Right lobe of liver (tissue), 6 donors: ENCODE data around the gene PCSK9. TPM values are rescaled to one million over a fixed set of nuclear protein-coding genes. Genes with fewer than 3 reads are reported as not detected.

Experiments used
- ATAC-seq, 4 donors: fragments of 200-7000 bp; cut with Tn5 transposase; one replicate each; pipeline ENCODE4 v1.9.1; 2020; ENCODE audit warnings: mild to moderate bottlenecking in 4 of 4, moderate library complexity in 4 of 4
- DNase-seq, 3 donors: peaks; one replicate each; pipeline ENCODE4 v3.0.0-alpha.2; 2020
- H3K27ac ChIP-seq, 3 donors: fragments of 200-600 bp; one replicate each; pipeline ENCODE4 v1.8.0; 2022
- H3K27me3 ChIP-seq, 2 donors: fragments of 200-600 bp; one replicate each; pipeline ENCODE4 v1.8.0; 2022
- H3K36me3 ChIP-seq, 4 donors: fragments of 200-600 bp; sonication (generic) in 1 of 4; one replicate each; pipeline versions ENCODE4 v1.5.1 to v1.8.0; 2017 to 2022; ENCODE audit warnings: control low read depth in 1 of 4
- H3K4me1 ChIP-seq, 4 donors: fragments of 200-600 bp; sonication (generic) in 1 of 4; one replicate each; pipeline versions ENCODE4 v1.5.1 to v1.8.0; 2017 to 2022; ENCODE audit warnings: control low read depth in 1 of 4
- H3K4me3 ChIP-seq, 3 donors: fragments of 200-600 bp; one replicate each; pipeline ENCODE4 v1.8.0; 2022
- H3K9me3 ChIP-seq, 4 donors: fragments of 200-600 bp; sonication (generic) in 1 of 4; one replicate each; pipeline versions ENCODE4 v1.5.1 to v1.8.0; 2017 to 2022; ENCODE audit warnings: control low read depth in 1 of 4
- CTCF ChIP-seq, 4 donors: fragments of 200-600 bp in 3 of 4; fragments of 450-650 bp in 1 of 4; IDR thresholded peaks; one replicate each; pipeline versions ENCODE4 v1.5.1 to v1.8.0; 2016 to 2022; ENCODE audit warnings: antibody characterized with exemption in 4 of 4, mild to moderate bottlenecking in 2 of 4
- POLR2A ChIP-seq: fragments of 450-650 bp; IDR thresholded peaks from one replicate; pipeline ENCODE4 v1.6.1; 2017; ENCODE audit warnings: antibody characterized with exemption, mild to moderate bottlenecking
- WGBS: methylation state at CpG from one replicate; pipeline ENCODE4 v1.1.6; 2018; ENCODE audit warnings: low coverage, low lambda C conversion rate; ENCODE audit not compliant: insufficient coverage; ENCODE audit errors: missing lambda C conversion rate; 5-methylcytosine and 5-hydroxymethylcytosine counted together
- intact Hi-C, 2 donors: fragments of 100-400 bp; cut with DNase I; formaldehyde crosslinking; loops; one replicate each; pipeline versions ENCODE4 v1.11.2 to v1.14.1; 2022
- total RNA-seq, 6 experiments: library from RNA; depleted of rRNA in 2 of 6; stranded (reverse); fragments of >200 nt in 2 of 6; fragmentation: NEBNext Ultra II Directional in 3 of 6; extraction: Animal tissue kit (Norgen Biotek cat#: 25700) in 3 of 6; gene quantifications; one replicate each; pipeline versions ENCODE4 v1.1.0 to v1.2.4, GENCODE V29; 2016 to 2023
- donor health status: DM: no; HTN: yes; CAD: no.
- donor health status: DM: no; HTN: no; CAD: no.
- donor health status: DM: no; HTN: no; CAD: no.
- donor health status: DM: no; HTN: yes; CAD: no.
- donor health status: DM: no; HTN: yes; CAD: no.

PCSK9 gene
- total RNA-seq, 6 experiments from 2014 or later: 16.4 to 41.4 (median 31.3) TPM

DNA sequence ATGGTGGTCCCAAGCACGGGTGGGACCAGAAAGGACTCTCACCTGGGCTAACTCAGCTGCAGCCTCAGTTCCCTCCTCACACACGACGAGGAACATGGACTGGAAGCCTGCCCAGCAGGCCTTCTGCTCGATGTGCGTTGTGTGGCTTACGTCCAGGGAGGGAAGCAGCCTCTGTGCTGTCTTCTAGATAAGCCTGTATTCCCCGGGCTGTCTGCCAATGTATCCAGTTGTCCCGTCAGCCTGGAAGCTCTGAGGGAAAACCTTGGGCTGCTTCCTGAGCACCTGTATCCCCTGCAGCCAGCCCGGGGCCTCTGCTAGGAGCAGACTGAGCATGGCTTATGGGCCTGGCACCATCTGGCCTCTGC is 10.5 kb downstream of the PCSK9 start:
- DNase-seq (peak; percentile 77 to 92 (median 89)), ATAC-seq (peak; percentile 33 to 44 (median 35))
- Histone ChIP-seq H3K4me3 (no peak overlapping the region), H3K27me3 (no peaks in the 10 kb centered on the region), H3K4me1 (peaks cover 0 to 81% (median 40%) of the 10 kb centered on the region in 4 donors), H3K36me3 (peaks cover 0 to 53% (median 7%) of the 10 kb centered on the region in 4 donors), H3K9me3 (no peaks in the 10 kb centered on the region), H3K27ac (peak overlapping the region in 1 of 3 donors; percentile 58)
- no peak for TF ChIP-seq POLR2A
- no peak for TF ChIP-seq CTCF (IDR thresholded peaks at IDR 0.05)
- intact Hi-C loops: no loop called here
- WGBS: no CpG with 5 or more reads among the region's 9 CpGs

- no peaks in the 10 kb centered on the region for H3K9me3 ChIP-seq
- H3K27me3 ChIP-seq: no peaks in the 10 kb centered on the region
- TF ChIP-seq POLR2A (no peak), CTCF (IDR thresholded peaks at IDR 0.05) (no peak)
- 47% methylated on average over 4 of the region's 9 CpGs for WGBS
- intact Hi-C loops: no loop called here
- DNase-seq: peak in 1 of 3 donors; percentile 57
- H3K4me3 ChIP-seq: no peak overlapping the region
- peak overlapping the region in 1 of 3 donors; percentile 58 for H3K27ac ChIP-seq
- no peak for ATAC-seq
- peaks cover 0 to 49% (median 5%) of the 10 kb centered on the region in 4 donors for H3K36me3 ChIP-seq
- H3K4me1 ChIP-seq: peaks cover 0 to 85% (median 40%) of the 10 kb centered on the region in 4 donors
These were observed 10.9 kb downstream of the PCSK9 start for GRCh38 chr1:55050283-55050682.

DNA sequence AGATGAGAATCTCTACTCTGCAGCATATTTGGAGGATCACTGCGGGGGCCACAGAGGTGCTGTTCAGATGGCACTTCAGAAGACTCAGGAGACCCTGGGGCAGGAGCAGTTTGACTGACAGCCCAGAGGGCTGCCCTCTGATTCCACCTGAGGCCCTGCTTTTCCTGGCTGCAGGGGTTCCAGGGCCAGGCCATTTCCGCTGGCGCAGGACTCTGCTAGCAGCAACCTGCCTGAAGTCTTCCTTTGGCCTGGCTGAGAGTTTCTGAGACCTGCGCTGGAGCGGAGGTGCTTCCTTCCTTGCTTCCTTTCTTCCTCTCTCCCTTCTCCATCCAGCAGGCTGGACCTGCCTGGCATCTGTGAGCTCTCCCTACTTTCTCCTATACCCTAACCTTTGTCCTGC is 11.8 kb downstream of the PCSK9 start:
- WGBS: no CpG with 5 or more reads among the region's 5 CpGs
- H3K4me3 ChIP-seq: no peak overlapping the region
- peak in 1 of 3 donors; percentile 47 for DNase-seq
- peak overlapping the region in 2 of 3 donors; percentile 86 to 93 for H3K27ac ChIP-seq
- ATAC-seq: no peak
- H3K27me3 ChIP-seq: no peaks in the 10 kb centered on the region
- no peaks in the 10 kb centered on the region for H3K9me3 ChIP-seq
- peaks cover 0 to 41% (median 7%) of the 10 kb centered on the region in 4 donors for H3K36me3 ChIP-seq
- TF ChIP-seq POLR2A: no peak
- no peak for TF ChIP-seq CTCF (IDR thresholded peaks at IDR 0.05)
- intact Hi-C loops: no loop called here
- peaks cover 0 to 86% (median 42%) of the 10 kb centered on the region in 4 donors for H3K4me1 ChIP-seq

GRCh38 chr1:55051621-55052020 is 12.3 kb downstream of the PCSK9 start:
- H3K27me3 ChIP-seq: no peaks in the 10 kb centered on the region
- WGBS: 76% methylated on average over 8 of the region's 9 CpGs
- TF ChIP-seq POLR2A (no peak), CTCF (IDR thresholded peaks at IDR 0.05) (no peak)
- H3K27ac ChIP-seq: peak overlapping the region in 2 of 3 donors; percentile 86 to 93
- no peaks in the 10 kb centered on the region for H3K9me3 ChIP-seq
- ATAC-seq (no peak), DNase-seq (peak in 1 of 3 donors; percentile 43)
- peaks cover 0 to 84% (median 42%) of the 10 kb centered on the region in 4 donors for H3K4me1 ChIP-seq
- intact Hi-C loops: no loop called here
- H3K36me3 ChIP-seq: peaks cover 0 to 39% (median 9%) of the 10 kb centered on the region in 4 donors
- no peak overlapping the region for H3K4me3 ChIP-seq
